GM12878 (cell line): ENCODE measurements around the gene FN3K. TPM values are rescaled to one million over a fixed set of nuclear protein-coding genes. Genes with fewer than 3 reads are reported as not detected.

ENCODE experiments used
- ATAC-seq: fragments of 200-7000 bp; cut with Tn5 transposase; 3 replicates; pipeline ENCODE4 v1.9.1; 2020; ENCODE audit warnings: mild to moderate bottlenecking, moderate library complexity
- BruUV-seq: library from RNA; stranded (reverse); fragments of 400-500 nt; replicated peaks from 2 replicates; lab custom pipeline; 2021; lab: Mats Ljungman, UMichigan
- CTCF ChIA-PET: fragments of 300-600 bp; sonication (Branson Sonifier 250); formaldehyde crosslinking; extraction: SDS; loops from one replicate; lab custom pipeline; 2021; ENCODE audit warnings: inconsistent platforms; lab: Yijun Ruan, JAX
- POLR2A ChIA-PET: fragments of 350-600 bp; formaldehyde crosslinking; extraction: SDS; loops from one replicate; lab custom pipeline; 2021; ENCODE audit warnings: inconsistent platforms; lab: Charles Lee
- RAD21 ChIA-PET: fragments of 300-600 bp; sonication (Branson Sonifier 250); formaldehyde crosslinking; loops from one replicate; lab custom pipeline; 2023; ENCODE audit warnings: antibody characterized with exemption; ENCODE audit not compliant: unreplicated experiment; lab: Charles Lee
- SMC1A ChIA-PET: fragments of 300-600 bp; sonication (Branson Sonifier 250); formaldehyde crosslinking; loops from one replicate; lab custom pipeline; 2023; ENCODE audit not compliant: unreplicated experiment, uncharacterized antibody; lab: Charles Lee
- DNase-seq: peaks from one replicate; pipeline ENCODE4 v3.0.0-alpha.2; 2011; ENCODE audit warnings: low read depth, low spot score
- FAIRE-seq: peaks from 3 replicates; lab custom pipeline; 2011; peaks lifted over from hg19 to GRCh38; lab: Jason Lieb, UNC
- H2AFZ ChIP-seq: 2 replicates; pipeline ENCODE4 v1.6.0; 2011; ENCODE audit warnings: low read depth, low read length, control low read depth; ENCODE audit not compliant: control insufficient read depth
- H3K27ac ChIP-seq: 2 replicates; pipeline ENCODE4 v1.5.1; 2011; ENCODE audit warnings: control low read depth; ENCODE audit not compliant: control insufficient read depth, insufficient read depth
- H3K27me3 ChIP-seq, 2 experiments: replicated peaks in 1 of 2; 2 replicates each; pipeline versions ENCODE4 v1.6.0 to v1.6.1; 2011; ENCODE audit warnings: low read length in 1 of 2; ENCODE audit not compliant: control insufficient read depth in 2 of 2, insufficient read depth in 2 of 2
- H3K36me3 ChIP-seq, 2 experiments: 2 replicates each; pipeline ENCODE4 v1.5.1; 2011; ENCODE audit warnings: low read length in 1 of 2; ENCODE audit not compliant: control insufficient read depth in 2 of 2, insufficient read depth in 2 of 2
- H3K4me1 ChIP-seq: 2 replicates; pipeline ENCODE4 v1.6.1; 2011; ENCODE audit warnings: mild to moderate bottlenecking, low read length, moderate library complexity, mixed read lengths; ENCODE audit not compliant: control insufficient read depth, insufficient read depth
- H3K4me2 ChIP-seq: 2 replicates; pipeline ENCODE4 v1.6.0; 2011; ENCODE audit warnings: control low read depth; ENCODE audit not compliant: control insufficient read depth, insufficient read depth
- H3K4me3 ChIP-seq: fragments of 200-600 bp; sonication (generic); 2 replicates; pipeline ENCODE4 v1.5.1; 2016
- H3K79me2 ChIP-seq: 2 replicates; pipeline ENCODE4 v1.6.0; 2011; ENCODE audit warnings: low read length; ENCODE audit not compliant: control insufficient read depth, insufficient read depth
- H3K9ac ChIP-seq: 2 replicates; pipeline ENCODE4 v1.8.0; 2011; ENCODE audit warnings: low read length, control low read depth, mixed read lengths; ENCODE audit not compliant: control insufficient read depth, insufficient read depth
- H3K9me3 ChIP-seq: replicated peaks from 3 replicates; pipeline ENCODE4 v1.5.1; 2011; ENCODE audit warnings: mild to moderate bottlenecking, low read length; ENCODE audit not compliant: control insufficient read depth, insufficient read depth
- H4K20me1 ChIP-seq: 2 replicates; pipeline ENCODE4 v1.6.0; 2011; ENCODE audit not compliant: control insufficient read depth, insufficient read depth
- CBFB ChIP-seq: IDR thresholded peaks from 2 replicates; pipeline ENCODE4 v1.6.1; 2016; ENCODE audit warnings: antibody characterized with exemption, low read depth
- HDGF ChIP-seq: fragments of 450-650 bp; IDR thresholded peaks from 2 replicates; pipeline ENCODE4 v1.6.1; 2016; ENCODE audit warnings: antibody characterized with exemption
- IKZF1 ChIP-seq: fragments of 450-650 bp; conservative IDR thresholded peaks from 2 replicates; pipeline ENCODE4 v1.6.1; 2017; ENCODE audit warnings: antibody characterized with exemption, mild to moderate bottlenecking
- KDM1A ChIP-seq: fragments of 200-600 bp; sonication (generic); IDR thresholded peaks from 2 replicates; pipeline ENCODE4 v1.6.1; 2016; ENCODE audit warnings: borderline replicate concordance
- MLLT1 ChIP-seq: fragments of 450-650 bp; IDR thresholded peaks from 2 replicates; pipeline ENCODE4 v1.6.1; 2016; ENCODE audit warnings: mild to moderate bottlenecking
- MTA3 ChIP-seq: IDR thresholded peaks from 2 replicates; pipeline ENCODE4 v1.6.1; 2012; ENCODE audit warnings: low read length, inconsistent platforms, borderline replicate concordance
- WGBS: methylation state at CpG from one replicate; pipeline ENCODE4 v1.1.6; 2016; ENCODE audit warnings: low lambda C conversion rate; ENCODE audit not compliant: insufficient replicate concordance, insufficient coverage; ENCODE audit errors: missing lambda C conversion rate; 5-methylcytosine and 5-hydroxymethylcytosine counted together
- in situ Hi-C: fragments of 300-500 bp; cut with MboI; formaldehyde crosslinking; loops from 9 replicates; pipeline ENCODE4 v1.14.3; 2018; ENCODE audit warnings: mixed read lengths
- intact Hi-C: fragments of 100-400 bp; cut with micrococcal nuclease; formaldehyde crosslinking; loops from one replicate; pipeline ENCODE4 v1.14.2; 2022; ENCODE audit not compliant: unreplicated experiment
- polyA plus RNA-seq, 11 experiments: library from polyadenylated mRNA; depleted of rRNA in 4 of 11; unstranded in 6 of 11; stranded (reverse) in 5 of 11; fragments of >200 nt; fragmentation: Nextera tagmentation in 4 of 11; fragmentation: Illumina TruSeq in 1 of 11; extraction: Ambion mirVana in 4 of 11; extraction: Trizol in 1 of 11; gene quantifications; 1 replicate in 1 of 11; 2 replicates in 10 of 11; pipeline versions ENCODE4 v1.2.1 to v1.2.3, GENCODE V29; 2011 to 2016; ENCODE audit warnings: inconsistent platforms in 2 of 11, missing spikeins in 2 of 11, low read depth in 1 of 11
- total RNA-seq, 4 experiments: library from RNA; depleted of rRNA in 3 of 4; stranded (reverse); fragments of >200 nt in 3 of 4; fragmentation: Illumina TruSeq in 1 of 4; extraction: Trizol in 1 of 4; gene quantifications; 2 replicates each; pipeline versions ENCODE4 v1.2.1 to v1.2.3, GENCODE V29; 2013 to 2021

FN3K gene
- total and polyA plus RNA-seq, 10 of the 15 experiments (the other 5 are each of a cell fraction or from before 2014, with no cell fraction given): 0.08 to 0.51 (median 0.17) TPM; not detected in 7

- Histone ChIP-seq H3K4me1 (peaks cover 4% of the 10 kb centered on the region), H3K9me3 (peaks cover 11% of the 10 kb centered on the region; the same call in 2 of the 3 replicates), H3K9ac (no peak overlapping the region), H3K4me3 (peak overlapping the region; percentile 59; the same call in 1 of the 2 replicates), H3K79me2 (no peaks in the 10 kb centered on the region), H4K20me1 (no peaks in the 10 kb centered on the region), H3K27ac (no peak overlapping the region), H3K27me3 (no peaks in the 10 kb centered on the region; a peak in 1 of 4 replicates), H2AFZ (peak overlapping the region; percentile 12; the same call in 1 of the 2 replicates), H3K4me2 (peak overlapping the region; percentile 77), H3K36me3 (no peaks in the 10 kb centered on the region)
- in situ Hi-C loops: no loop called here
- FAIRE-seq: no peak
- ChIA-PET SMC1A (no interaction called here), CTCF (interaction anchor here (0.6 kb wide), 1 partner anchor 62 kb away, joined by 4 read pairs; no protein-coding TSS in a partner anchor), RAD21 (no interaction called here), POLR2A (no interaction called here)
- TF ChIP-seq IKZF1 (0 out of 2 replicates have a peak, but pooled peaks have one; percentile 29), HDGF (no peak), KDM1A (no peak), MLLT1 (0 out of 2 replicates have a peak, but pooled peaks have one; percentile 24)
- WGBS: 48% methylated on average over 47 of the region's 48 CpGs
- intact Hi-C loops: no loop called here
- BruUV-seq: no TSS peak
- ATAC-seq: no peak
- no peak for DNase-seq
Observed at GRCh38 chr17:82696916-82697807, 38.3 kb upstream of the FN3K start.

- Histone ChIP-seq H3K4me2 (peak overlapping the region; percentile 77), H3K36me3 (no peaks in the 10 kb centered on the region), H3K27me3 (no peaks in the 10 kb centered on the region; a peak in 1 of 4 replicates), H3K79me2 (no peaks in the 10 kb centered on the region), H3K9ac (no peak overlapping the region), H3K4me1 (peaks cover 4% of the 10 kb centered on the region), H3K4me3 (peak overlapping the region; percentile 59), H3K9me3 (peaks cover 11% of the 10 kb centered on the region; the same call in 2 of the 3 replicates), H4K20me1 (no peaks in the 10 kb centered on the region), H3K27ac (no peak overlapping the region), H2AFZ (peak overlapping the region; percentile 12; the same call in 1 of the 2 replicates)
- ChIA-PET SMC1A (no interaction called here), RAD21 (no interaction called here), POLR2A (no interaction called here), CTCF (no interaction called here)
- ATAC-seq: no peak
- DNase-seq: no peak
- no TSS peak for BruUV-seq
- intact Hi-C loops: no loop called here
- 12% methylated on average over 27 of the region's 32 CpGs for WGBS
- no peak for FAIRE-seq
- in situ Hi-C loops: no loop called here
- TF ChIP-seq CBFB (no peak), MTA3 (no peak)
Observed at GRCh38 chr17:82697808-82698064, 37.7 kb upstream of the FN3K start.
